CD14-positive monocyte (primary cell): ENCODE results near the gene DPP10. TPM values are rescaled to one million over a fixed set of nuclear protein-coding genes. Genes with fewer than 3 reads are reported as not detected.

Experiments used
- DNase-seq, 3 donors: peaks; one replicate each; pipeline ENCODE4 v3.0.0-alpha.2; 2011 to 2022
- H2AFZ ChIP-seq: 2 replicates; pipeline ENCODE4 v1.6.0; 2012; ENCODE audit warnings: mild to moderate bottlenecking, low read depth, low read length, inconsistent platforms; ENCODE audit not compliant: insufficient read depth, poor library complexity, severe bottlenecking
- H3K27ac ChIP-seq, 2 donors: 1 replicate in 1 of 2; 2 replicates in 1 of 2; pipeline ENCODE4 v1.5.1; 2012 to 2013; ENCODE audit warnings: low read length in 2 of 2, control low read depth in 1 of 2, inconsistent platforms in 1 of 2, low read depth in 1 of 2, mild to moderate bottlenecking in 1 of 2
- H3K27me3 ChIP-seq, 2 donors: one replicate each; pipeline versions ENCODE4 v1.6.0 to v1.6.1; 2011 to 2013; ENCODE audit warnings: low read length in 2 of 2; ENCODE audit not compliant: control insufficient read depth in 2 of 2, insufficient read depth in 2 of 2
- H3K36me3 ChIP-seq, 2 donors: replicated peaks in 1 of 2; 1 replicate in 1 of 2; 2 replicates in 1 of 2; pipeline versions ENCODE4 v1.5.1 to v1.6.1; 2012 to 2013; ENCODE audit warnings: low read length in 2 of 2, control low read depth in 1 of 2, inconsistent platforms in 1 of 2, mild to moderate bottlenecking in 1 of 2; ENCODE audit not compliant: insufficient read depth in 2 of 2, control insufficient read depth in 1 of 2
- H3K4me1 ChIP-seq, 2 donors: 1 replicate in 1 of 2; 2 replicates in 1 of 2; pipeline versions ENCODE4 v1.5.1 to v1.6.1; 2012 to 2013; ENCODE audit warnings: low read length in 2 of 2, control low read depth in 1 of 2, inconsistent platforms in 1 of 2, mild to moderate bottlenecking in 1 of 2, moderate library complexity in 1 of 2; ENCODE audit not compliant: insufficient read depth in 2 of 2, control insufficient read depth in 1 of 2
- H3K4me2 ChIP-seq: replicated peaks from 2 replicates; pipeline ENCODE3; 2012; ENCODE audit warnings: low read length, moderate library complexity, mild to moderate bottlenecking; ENCODE audit not compliant: poor library complexity, severe bottlenecking; ENCODE audit errors: extremely low read depth
- H3K4me3 ChIP-seq, 3 experiments: fragments of 200-600 bp in 1 of 3; sonication (generic) in 1 of 3; replicated peaks in 1 of 3; 1 replicate in 2 of 3; 2 replicates in 1 of 3; pipeline ENCODE4 v1.5.1; 2011 to 2013; ENCODE audit warnings: low read length in 3 of 3, mild to moderate bottlenecking in 3 of 3, control low read depth in 2 of 3, low read depth in 2 of 3, inconsistent platforms in 1 of 3, moderate library complexity in 1 of 3
- H3K79me2 ChIP-seq: 2 replicates; pipeline ENCODE4 v1.6.0; 2012; ENCODE audit warnings: mild to moderate bottlenecking, control low read depth, inconsistent platforms, low read length, moderate library complexity; ENCODE audit not compliant: insufficient read depth
- H3K9ac ChIP-seq: 2 replicates; pipeline ENCODE4 v1.6.0; 2017; ENCODE audit warnings: low read length, mild to moderate bottlenecking; ENCODE audit not compliant: insufficient read depth, poor library complexity, severe bottlenecking
- H3K9me3 ChIP-seq, 2 donors: replicated peaks in 1 of 2; 1 replicate in 1 of 2; 2 replicates in 1 of 2; pipeline versions ENCODE4 v1.5.1 to v1.6.1; 2012 to 2013; ENCODE audit warnings: low read length in 2 of 2, control low read depth in 1 of 2; ENCODE audit not compliant: control insufficient read depth in 1 of 2, insufficient read depth in 1 of 2
- H4K20me1 ChIP-seq: 2 replicates; pipeline ENCODE4 v1.6.0; 2012; ENCODE audit warnings: mild to moderate bottlenecking, low read length, control low read depth, moderate library complexity; ENCODE audit not compliant: insufficient read depth
- H3K27ac Mint-ChIP-seq, 7 donors: one replicate each; pipeline ENCODE4 v1.8.0; 2020; ENCODE audit warnings: mild to moderate bottlenecking in 7 of 7, mixed read lengths in 7 of 7, moderate library complexity in 6 of 7, inconsistent platforms in 2 of 7
- H3K27me3 Mint-ChIP-seq, 3 donors: one replicate each; pipeline ENCODE4 v1.8.0; 2021 to 2022; ENCODE audit warnings: low read depth in 3 of 3, mild to moderate bottlenecking in 3 of 3, mixed read lengths in 3 of 3, moderate library complexity in 3 of 3, inconsistent platforms in 1 of 3
- H3K36me3 Mint-ChIP-seq, 2 donors: one replicate each; pipeline ENCODE4 v1.8.0; 2020; ENCODE audit warnings: mixed read lengths in 2 of 2, inconsistent platforms in 1 of 2, mild to moderate bottlenecking in 1 of 2
- H3K4me1 Mint-ChIP-seq: one replicate; pipeline ENCODE4 v1.8.0; 2020; ENCODE audit warnings: mild to moderate bottlenecking, mixed read lengths
- H3K4me3 Mint-ChIP-seq, 2 donors: one replicate each; pipeline ENCODE4 v1.8.0; 2020; ENCODE audit warnings: mild to moderate bottlenecking in 2 of 2, mixed read lengths in 2 of 2, moderate library complexity in 1 of 2
- H3K9me3 Mint-ChIP-seq, 7 donors: one replicate each; pipeline ENCODE4 v1.8.0; 2020 to 2022; ENCODE audit warnings: mixed read lengths in 7 of 7, mild to moderate bottlenecking in 6 of 7, moderate library complexity in 6 of 7, inconsistent platforms in 2 of 7
- CTCF ChIP-seq: fragments of 200-600 bp; IDR thresholded peaks from one replicate; pipeline ENCODE4 v1.8.0; 2022; ENCODE audit warnings: antibody characterized with exemption, mild to moderate bottlenecking
- WGBS: methylation state at CpG from one replicate; pipeline ENCODE4 v1.1.5; 2013; ENCODE audit warnings: missing lambda C conversion rate; ENCODE audit not compliant: insufficient coverage; 5-methylcytosine and 5-hydroxymethylcytosine counted together
- intact Hi-C, 2 donors: fragments of 100-400 bp; cut with micrococcal nuclease; formaldehyde crosslinking; loops; one replicate each; pipeline versions ENCODE4 v1.15.0 to v1.15.1; 2023
- polyA plus RNA-seq, 3 donors: library from polyadenylated mRNA; depleted of rRNA in 1 of 3; unstranded in 2 of 3; stranded (reverse) in 1 of 3; fragments of 300-500 nt in 2 of 3; fragments of >200 nt in 1 of 3; fragmentation: Illumina TruSeq in 2 of 3; gene quantifications; 1 replicate in 2 of 3; 2 replicates in 1 of 3; pipeline ENCODE4 v1.2.3, GENCODE V29; 2012 to 2021

Gene DPP10
- polyA plus RNA-seq, 3 donors, result not detected

- no peaks in the 10 kb centered on the region for H4K20me1 ChIP-seq
- Mint-ChIP-seq H3K27me3 (no peaks in the 10 kb centered on the region), H3K4me3 (no peak overlapping the region), H3K36me3 (no peaks in the 10 kb centered on the region), H3K27ac (no peak overlapping the region), H3K4me1 (no peaks in the 10 kb centered on the region), H3K9me3 (peaks cover 0 to 4% (median 0%) of the 10 kb centered on the region in 7 donors)
- intact Hi-C loops, result no loop called here
- H3K27me3 ChIP-seq, result no peaks in the 10 kb centered on the region
- no peak overlapping the region for H2AFZ ChIP-seq
- H3K4me1 ChIP-seq, result no peaks in the 10 kb centered on the region
- no peak overlapping the region for H3K9ac ChIP-seq
- DNase-seq, result no peak
- 100% methylated on average over 1 of the region's 5 CpGs for WGBS
- H3K79me2 ChIP-seq, result no peaks in the 10 kb centered on the region
- no peak overlapping the region for H3K4me2 ChIP-seq
- H3K9me3 ChIP-seq, result no peaks in the 10 kb centered on the region
- no peak overlapping the region for H3K4me3 ChIP-seq
- TF ChIP-seq CTCF, result no peak
- H3K36me3 ChIP-seq, result no peaks in the 10 kb centered on the region
- H3K27ac ChIP-seq, result no peak overlapping the region
Measured at GRCh38 chr2:115684345-115684744, 1241.9 kb downstream of the DPP10 start.

DNA sequence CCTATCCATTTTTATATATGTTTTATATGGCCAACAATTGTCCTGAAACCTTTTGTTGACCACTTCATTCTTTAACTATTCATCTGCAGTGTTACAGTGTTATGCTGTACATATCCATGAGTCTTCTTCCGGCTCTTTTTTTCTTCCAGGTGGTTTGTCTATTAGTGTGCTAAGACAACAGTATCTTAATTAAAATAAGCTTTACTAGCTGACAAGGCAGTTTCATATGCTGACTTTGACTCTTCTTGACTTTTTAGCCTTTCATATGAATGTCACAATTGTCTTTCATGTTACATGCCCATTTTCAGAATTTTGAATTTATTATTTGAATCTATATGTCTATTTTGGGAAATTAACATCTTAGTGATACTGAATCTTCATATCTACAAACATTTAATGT, 1249.0 kb downstream of the DPP10 start:
- H3K27me3 ChIP-seq, result no peaks in the 10 kb centered on the region
- H3K4me3 ChIP-seq, result no peak overlapping the region
- H3K79me2 ChIP-seq, result no peaks in the 10 kb centered on the region
- no peaks in the 10 kb centered on the region for H3K9me3 ChIP-seq
- H3K4me3 Mint-ChIP-seq, result no peak overlapping the region
- H3K9ac ChIP-seq, result no peak overlapping the region
- no peaks in the 10 kb centered on the region for H3K36me3 Mint-ChIP-seq
- no peaks in the 10 kb centered on the region for H3K4me1 Mint-ChIP-seq
- intact Hi-C loops, result no loop called here
- H3K4me1 ChIP-seq, result no peaks in the 10 kb centered on the region
- H2AFZ ChIP-seq, result no peak overlapping the region
- H4K20me1 ChIP-seq, result no peaks in the 10 kb centered on the region
- no peak overlapping the region for H3K4me2 ChIP-seq
- TF ChIP-seq CTCF, result no peak
- DNase-seq, result no peak
- no peaks in the 10 kb centered on the region for H3K27me3 Mint-ChIP-seq
- no peaks in the 10 kb centered on the region for H3K36me3 ChIP-seq
- peaks cover 0 to 3% (median 1%) of the 10 kb centered on the region in 7 donors for H3K9me3 Mint-ChIP-seq
- no peak overlapping the region for H3K27ac ChIP-seq
- H3K27ac Mint-ChIP-seq, result no peak overlapping the region
- WGBS, result no CpG with 5 or more reads among the region's 1 CpG
